GM12878 (cell line): ENCODE data around the gene CHD6.

Source experiments
- CBX5 ChIP-seq: sonication (generic); IDR thresholded peaks from 2 replicates; pipeline ENCODE4 v1.6.1; 2016; ENCODE audit warnings: low read depth, moderate library complexity, mild to moderate bottlenecking, inconsistent platforms
- CREB1 ChIP-seq: IDR thresholded peaks from 2 replicates; pipeline ENCODE4 v1.6.1; 2012; ENCODE audit warnings: low read depth, mild to moderate bottlenecking, inconsistent platforms
- EZH2 ChIP-seq: IDR thresholded peaks from 2 replicates; pipeline ENCODE4 v1.6.1; 2012; ENCODE audit warnings: low read depth, mild to moderate bottlenecking, control low read depth, inconsistent platforms, low read length, borderline replicate concordance; ENCODE audit not compliant: control insufficient read depth
- HDAC2 ChIP-seq: fragments of 200-600 bp; sonication (generic); IDR thresholded peaks from 2 replicates; pipeline ENCODE4 v1.6.1; 2017
- POLR2A ChIP-seq: IDR thresholded peaks from 2 replicates; pipeline ENCODE4 v1.6.1; 2011; ENCODE audit warnings: low read depth, mild to moderate bottlenecking, low read length
- POLR2AphosphoS2 ChIP-seq: IDR thresholded peaks from 2 replicates; pipeline ENCODE4 v1.6.1; 2011; ENCODE audit warnings: low read depth, mild to moderate bottlenecking, low read length, improper control_type of control experiment, moderate library complexity
- SIX5 ChIP-seq: IDR thresholded peaks from 2 replicates; pipeline ENCODE4 v1.6.1; 2011; ENCODE audit warnings: mild to moderate bottlenecking, low read depth, low read length, moderate library complexity; ENCODE audit not compliant: severe bottlenecking
- TCF12 ChIP-seq: IDR thresholded peaks from 2 replicates; pipeline ENCODE4 v1.6.1; 2011; ENCODE audit warnings: low read depth, mild to moderate bottlenecking, low read length
- TF ChIP-seq, protein P1 (sequence below): IDR thresholded peaks from 2 replicates; pipeline ENCODE4 v1.6.1; 2012; ENCODE audit warnings: low read depth, low read length, improper control_type of control experiment
- TF ChIP-seq, protein P2 (sequence below), 3 experiments: IDR thresholded peaks in 2 of 3; conservative IDR thresholded peaks in 1 of 3; 2 replicates each; pipeline ENCODE4 v1.5.1; 2011; ENCODE audit warnings: low read depth in 3 of 3, low read length in 3 of 3, mild to moderate bottlenecking in 3 of 3, control low read depth in 2 of 3, moderate library complexity in 2 of 3, inconsistent platforms in 1 of 3, mixed read lengths in 1 of 3; ENCODE audit not compliant: control insufficient read depth in 2 of 3, insufficient read depth in 1 of 3; ENCODE audit errors: extremely low read depth in 1 of 3
- TF ChIP-seq, protein P3 (sequence below): IDR thresholded peaks from 2 replicates; pipeline ENCODE4 v1.6.1; 2012; ENCODE audit warnings: mild to moderate bottlenecking, low read depth, low read length

DNA sequence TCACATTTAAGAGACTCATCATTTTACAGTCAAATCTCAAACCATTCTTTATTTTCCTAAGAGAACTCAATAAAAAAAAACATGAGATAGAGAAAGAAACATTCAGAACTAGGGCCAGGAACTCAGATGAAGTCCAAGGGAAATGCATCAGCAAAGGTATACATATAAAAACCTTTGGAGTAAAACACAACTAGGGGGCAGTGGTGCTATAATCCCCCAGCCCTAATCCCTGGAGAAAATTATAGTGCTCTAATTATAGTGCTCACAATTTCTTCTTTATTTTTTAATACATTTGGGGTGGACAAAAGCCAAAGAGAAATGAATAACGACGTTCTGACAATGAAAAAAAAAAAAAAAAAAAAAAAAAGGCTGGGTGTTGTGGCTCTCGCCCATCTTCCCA lies 151.0 kb downstream of the CHD6 start:
- TF ChIP-seq HDAC2 = no peak
- no peak for TF ChIP-seq TCF12
- TF ChIP-seq SIX5 = no peak
- TF ChIP-seq CBX5 = no peak
- TF ChIP-seq EZH2 = no peak
- TF ChIP-seq, protein P1, sequence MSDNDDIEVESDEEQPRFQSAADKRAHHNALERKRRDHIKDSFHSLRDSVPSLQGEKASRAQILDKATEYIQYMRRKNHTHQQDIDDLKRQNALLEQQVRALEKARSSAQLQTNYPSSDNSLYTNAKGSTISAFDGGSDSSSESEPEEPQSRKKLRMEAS = no peak
- no peak for TF ChIP-seq POLR2A
- TF ChIP-seq, protein P2, sequence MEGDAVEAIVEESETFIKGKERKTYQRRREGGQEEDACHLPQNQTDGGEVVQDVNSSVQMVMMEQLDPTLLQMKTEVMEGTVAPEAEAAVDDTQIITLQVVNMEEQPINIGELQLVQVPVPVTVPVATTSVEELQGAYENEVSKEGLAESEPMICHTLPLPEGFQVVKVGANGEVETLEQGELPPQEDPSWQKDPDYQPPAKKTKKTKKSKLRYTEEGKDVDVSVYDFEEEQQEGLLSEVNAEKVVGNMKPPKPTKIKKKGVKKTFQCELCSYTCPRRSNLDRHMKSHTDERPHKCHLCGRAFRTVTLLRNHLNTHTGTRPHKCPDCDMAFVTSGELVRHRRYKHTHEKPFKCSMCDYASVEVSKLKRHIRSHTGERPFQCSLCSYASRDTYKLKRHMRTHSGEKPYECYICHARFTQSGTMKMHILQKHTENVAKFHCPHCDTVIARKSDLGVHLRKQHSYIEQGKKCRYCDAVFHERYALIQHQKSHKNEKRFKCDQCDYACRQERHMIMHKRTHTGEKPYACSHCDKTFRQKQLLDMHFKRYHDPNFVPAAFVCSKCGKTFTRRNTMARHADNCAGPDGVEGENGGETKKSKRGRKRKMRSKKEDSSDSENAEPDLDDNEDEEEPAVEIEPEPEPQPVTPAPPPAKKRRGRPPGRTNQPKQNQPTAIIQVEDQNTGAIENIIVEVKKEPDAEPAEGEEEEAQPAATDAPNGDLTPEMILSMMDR (IDR thresholded peaks at IDR 0.05 in 2 of 3, conservative IDR thresholded peaks at IDR 0.05 in 1 of 3; ENCODE audit: control insufficient read depth in 2 of 3, extremely low read depth in 1 of 3, insufficient read depth in 1 of 3, low read depth in 3 of 3, low read length in 3 of 3) = no peak
- no peak for TF ChIP-seq POLR2AphosphoS2
- TF ChIP-seq, protein P3, sequence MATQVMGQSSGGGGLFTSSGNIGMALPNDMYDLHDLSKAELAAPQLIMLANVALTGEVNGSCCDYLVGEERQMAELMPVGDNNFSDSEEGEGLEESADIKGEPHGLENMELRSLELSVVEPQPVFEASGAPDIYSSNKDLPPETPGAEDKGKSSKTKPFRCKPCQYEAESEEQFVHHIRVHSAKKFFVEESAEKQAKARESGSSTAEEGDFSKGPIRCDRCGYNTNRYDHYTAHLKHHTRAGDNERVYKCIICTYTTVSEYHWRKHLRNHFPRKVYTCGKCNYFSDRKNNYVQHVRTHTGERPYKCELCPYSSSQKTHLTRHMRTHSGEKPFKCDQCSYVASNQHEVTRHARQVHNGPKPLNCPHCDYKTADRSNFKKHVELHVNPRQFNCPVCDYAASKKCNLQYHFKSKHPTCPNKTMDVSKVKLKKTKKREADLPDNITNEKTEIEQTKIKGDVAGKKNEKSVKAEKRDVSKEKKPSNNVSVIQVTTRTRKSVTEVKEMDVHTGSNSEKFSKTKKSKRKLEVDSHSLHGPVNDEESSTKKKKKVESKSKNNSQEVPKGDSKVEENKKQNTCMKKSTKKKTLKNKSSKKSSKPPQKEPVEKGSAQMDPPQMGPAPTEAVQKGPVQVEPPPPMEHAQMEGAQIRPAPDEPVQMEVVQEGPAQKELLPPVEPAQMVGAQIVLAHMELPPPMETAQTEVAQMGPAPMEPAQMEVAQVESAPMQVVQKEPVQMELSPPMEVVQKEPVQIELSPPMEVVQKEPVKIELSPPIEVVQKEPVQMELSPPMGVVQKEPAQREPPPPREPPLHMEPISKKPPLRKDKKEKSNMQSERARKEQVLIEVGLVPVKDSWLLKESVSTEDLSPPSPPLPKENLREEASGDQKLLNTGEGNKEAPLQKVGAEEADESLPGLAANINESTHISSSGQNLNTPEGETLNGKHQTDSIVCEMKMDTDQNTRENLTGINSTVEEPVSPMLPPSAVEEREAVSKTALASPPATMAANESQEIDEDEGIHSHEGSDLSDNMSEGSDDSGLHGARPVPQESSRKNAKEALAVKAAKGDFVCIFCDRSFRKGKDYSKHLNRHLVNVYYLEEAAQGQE = no peak
- no peak for TF ChIP-seq CREB1
